ENCODE results near the gene KCNG4. TPM values are rescaled to one million over a fixed set of nuclear protein-coding genes. Genes with fewer than 3 reads are reported as not detected.

Gene KCNG4
- total and polyA plus RNA-seq, 2 donors (not counting 3 experiments of a cell fraction or from before 2014, with no cell fraction given): not detected

- Histone ChIP-seq H3K36me3 (ENCODE audit: control insufficient read depth in 2 of 2, extremely low read depth in 1 of 2, insufficient read depth in 2 of 2, low read length in 2 of 2) (no peaks in the 10 kb centered on the region), H3K9me1 (replicated peaks; ENCODE audit: control insufficient read depth, extremely low read depth, insufficient read depth, low read length) (no peaks in the 10 kb centered on the region), H4K20me1 (replicated peaks; ENCODE audit: control insufficient read depth, extremely low read depth, insufficient read depth, low read length) (no peaks in the 10 kb centered on the region), H2AFZ (ENCODE audit: low read depth, low read length) (no peak overlapping the region), H3K9me3 (replicated peaks; ENCODE audit: control insufficient read depth, insufficient read depth, low read length) (no peaks in the 10 kb centered on the region), H3K4me2 (ENCODE audit: insufficient read depth, low read length) (no peak overlapping the region), H3K4me1 (ENCODE audit: control insufficient read depth, extremely low read depth, insufficient read depth, low read length) (no peaks in the 10 kb centered on the region), H3K9ac (replicated peaks; ENCODE audit: extremely low read depth, insufficient read depth, low read length) (no peak overlapping the region), H3K4me3 (replicated peaks in 1 of 3; ENCODE audit: insufficient read depth in 1 of 3, low read depth in 1 of 3, low read length in 3 of 3) (no peak overlapping the region), H3K27ac (ENCODE audit: insufficient read depth, low read depth, low read length) (no peak overlapping the region), H3K27me3 (ENCODE audit: control insufficient read depth in 2 of 2, insufficient read depth in 2 of 2, low read length in 2 of 2) (no peaks in the 10 kb centered on the region), H3K79me2 (ENCODE audit: control insufficient read depth, insufficient read depth, low read length) (no peaks in the 10 kb centered on the region)
- DNase-seq (ENCODE audit: low read depth, low spot score) (no peak), FAIRE-seq (no peak)
- no TSS peak for BruUV-seq (replicated peaks)
- dilution Hi-C loops (cut with MboI; ENCODE audit: extremely low pct_ligation_motif_present, low sequenced_read_pairs): no loop called here
- no peak for TF ChIP-seq EZH2 (IDR thresholded peaks at IDR 0.05; ENCODE audit: borderline replicate concordance, low read depth, low read length, severe bottlenecking)
- no peak for TF ChIP-seq CTCF (IDR thresholded peaks at IDR 0.05; ENCODE audit: extremely low read depth in 1 of 2, insufficient read depth in 1 of 2, low read depth in 1 of 2, low read length in 2 of 2)
- no peak for TF ChIP-seq POLR2AphosphoS5 (IDR thresholded peaks at IDR 0.05; ENCODE audit: insufficient read depth, low read depth, low read length)
- no peak for TF ChIP-seq POLR2A (IDR thresholded peaks at IDR 0.05; ENCODE audit: low read depth, low read length)
- TF ChIP-seq JUN (IDR thresholded peaks at IDR 0.05; ENCODE audit: borderline replicate concordance, insufficient read depth, insufficient read length, low read depth): no peak
- TF ChIP-seq MAX (IDR thresholded peaks at IDR 0.05; ENCODE audit: insufficient read depth, insufficient read length): no peak
- no peak for TF ChIP-seq MYC (IDR thresholded peaks at IDR 0.05; ENCODE audit: low read depth, low read length)
- no peak for TF ChIP-seq FOS (IDR thresholded peaks at IDR 0.05; ENCODE audit: borderline replicate concordance, insufficient read depth, low read length)
- no peak for TF ChIP-seq GATA2 (IDR thresholded peaks at IDR 0.05; ENCODE audit: insufficient read depth, insufficient read length, low read depth, low read length)
- ChIA-PET POLR2A (no interaction called here), CTCF (interaction anchor here (7.4 kb wide), 1 partner anchor 15 kb away, joined by 42 read pairs; no protein-coding TSS in a partner anchor)
- intact Hi-C loops (cut with micrococcal nuclease): no loop called here
Observed at GRCh38 chr16:84262031-84262430, 22.2 kb upstream of the KCNG4 start.
